NCI-H446 treated with DMSO at 0.1 percent for 48 hours (cell line): ENCODE measurements around the gene STIP1.
"Not testable (repeated sequence)": the region's sequence is repeated elsewhere in the genome, so short reads cannot be mapped to it uniquely, and the experiment has no call there.

Source experiments
- DNase-seq: peaks from one replicate; lab custom pipeline; 2025; lab: John Stamatoyannopoulos, UW

STIP1 gene

GRCh38 chr11:64238076-64238475 lies 52.1 kb downstream of the STIP1 start:
- DNase-seq: no peak

GRCh38 chr11:64238999-64239398 lies 53.0 kb downstream of the STIP1 start:
- DNase-seq: no peak

- no peak for DNase-seq
These were observed 53.9 kb downstream of the STIP1 start for GRCh38 chr11:64239662-64240434.

GRCh38 chr11:64240435-64241240 lies 54.7 kb downstream of the STIP1 start, which contains the start of gene FKBP2:
TSS of gene FKBP2 (plus strand) at chr11:64241095. CDS start at chr11:64242388, 1,293 bp downstream.
- peak; percentile 94 for DNase-seq

GRCh38 chr11:64241241-64241490 lies 55.2 kb downstream of the STIP1 start:
- peak; percentile 97 for DNase-seq

- DNase-seq: no peak
These were observed 55.8 kb downstream of the STIP1 start for GRCh38 chr11:64241491-64242374.

- DNase-seq: no peak
These were observed 57.4 kb downstream of the STIP1 start for GRCh38 chr11:64243236-64243854.

GRCh38 chr11:64244107-64244506 lies 58.1 kb downstream of the STIP1 start:
- no peak for DNase-seq

- DNase-seq: no peak
These were observed 59.0 kb downstream of the STIP1 start for GRCh38 chr11:64244966-64245365.

- no peak for DNase-seq
These were observed 59.4 kb downstream of the STIP1 start for GRCh38 chr11:64245401-64245796.

- peak; percentile 18 for DNase-seq
These were observed 60.0 kb downstream of the STIP1 start for GRCh38 chr11:64245797-64246620.

GRCh38 chr11:64246621-64246870 lies 60.6 kb downstream of the STIP1 start:
- DNase-seq: not testable (repeated sequence)

- peak; percentile 75 for DNase-seq
These were observed 61.1 kb downstream of the STIP1 start, which contains the start of gene PPP1R14B for GRCh38 chr11:64246871-64247728. TSS of gene PPP1R14B (minus strand) at chr11:64246943. CDS start at chr11:64246673, 270 bp downstream.

GRCh38 chr11:64247729-64248531 lies 62.0 kb downstream of the STIP1 start:
- no peak for DNase-seq

- no peak for DNase-seq
These were observed 62.6 kb downstream of the STIP1 start for GRCh38 chr11:64248578-64248977.

GRCh38 chr11:64249038-64249437 lies 63.1 kb downstream of the STIP1 start:
- DNase-seq: no peak

- no peak for DNase-seq
These were observed 63.8 kb downstream of the STIP1 start for GRCh38 chr11:64249563-64250414.

- no peak for DNase-seq
These were observed 64.5 kb downstream of the STIP1 start for GRCh38 chr11:64250415-64251015.
